B cell (primary cell): Measurements from ENCODE around the gene TPH1. TPM values are rescaled to one million over a fixed set of nuclear protein-coding genes. Genes with fewer than 3 reads are reported as not detected.

Experiments used
- ATAC-seq: fragments of 200-7000 bp; cut with Tn5 transposase; one replicate; pipeline ENCODE4 v1.10.0; 2021; ENCODE audit warnings: low read depth, mild to moderate bottlenecking, moderate number of reproducible peaks, moderate library complexity
- CTCF ChIA-PET: fragments of 350-600 bp; sonication (Branson Sonifier 250); formaldehyde crosslinking; loops from one replicate; lab custom pipeline; 2021; ENCODE audit warnings: antibody characterized with exemption, inconsistent platforms; lab: Charles Lee
- POLR2A ChIA-PET: fragments of 350-600 bp; sonication (Branson Sonifier 250); formaldehyde crosslinking; loops from one replicate; lab custom pipeline; 2021; ENCODE audit warnings: antibody characterized with exemption; lab: Charles Lee
- DNase-seq: peaks from one replicate; pipeline ENCODE4 v3.0.0; 2013
- H2AFZ ChIP-seq: 2 replicates; pipeline ENCODE4 v1.6.1; 2012; ENCODE audit warnings: mild to moderate bottlenecking, low read depth, low read length; ENCODE audit not compliant: insufficient read depth, poor library complexity, severe bottlenecking
- H3K27ac ChIP-seq, 2 donors: 1 replicate in 1 of 2; 2 replicates in 1 of 2; pipeline ENCODE4 v1.5.1; 2012 to 2013; ENCODE audit warnings: low read length in 2 of 2, mild to moderate bottlenecking in 2 of 2, moderate library complexity in 1 of 2
- H3K27me3 ChIP-seq, 4 experiments: fragments of 200-600 bp in 1 of 4; sonication (generic) in 1 of 4; replicated peaks in 1 of 4; 1 replicate in 2 of 4; 2 replicates in 2 of 4; pipeline versions ENCODE4 v1.6.1 to v1.7.0; 2013 to 2016; ENCODE audit warnings: low read length in 3 of 4, mild to moderate bottlenecking in 2 of 4, mixed read lengths in 1 of 4, moderate library complexity in 1 of 4; ENCODE audit not compliant: insufficient read depth in 4 of 4, control insufficient read depth in 3 of 4; ENCODE audit errors: control extremely low read depth in 1 of 4
- H3K36me3 ChIP-seq, 2 experiments: replicated peaks in 1 of 2; 1 replicate in 1 of 2; 2 replicates in 1 of 2; pipeline versions ENCODE4 v1.6.1 to v1.7.1; 2013; ENCODE audit warnings: low read length in 1 of 2; ENCODE audit not compliant: insufficient read depth in 2 of 2, control insufficient read depth in 1 of 2; ENCODE audit errors: control extremely low read depth in 1 of 2, extremely low read depth in 1 of 2
- H3K4me1 ChIP-seq, 2 donors: fragments of 200-600 bp in 1 of 2; sonication (generic) in 1 of 2; 1 replicate in 1 of 2; 2 replicates in 1 of 2; pipeline versions ENCODE4 v1.5.1 to v1.6.1; 2013 to 2017; ENCODE audit warnings: low read length in 2 of 2; ENCODE audit not compliant: control insufficient read depth in 2 of 2, insufficient read depth in 2 of 2
- H3K4me2 ChIP-seq: replicated peaks from 2 replicates; pipeline ENCODE3; 2012; ENCODE audit warnings: mild to moderate bottlenecking, low read depth, low read length; ENCODE audit not compliant: poor library complexity, severe bottlenecking
- H3K4me3 ChIP-seq, 5 experiments: fragments of 200-600 bp in 1 of 5; sonication (generic) in 1 of 5; 1 replicate in 3 of 5; 2 replicates in 2 of 5; pipeline versions ENCODE4 v1.5.1 to v1.7.0; 2011 to 2016; ENCODE audit warnings: low read length in 4 of 5, mild to moderate bottlenecking in 4 of 5, low read depth in 2 of 5, control low read depth in 1 of 5, moderate library complexity in 1 of 5; ENCODE audit not compliant: insufficient read depth in 1 of 5; ENCODE audit errors: control extremely low read depth in 1 of 5, extremely low read depth in 1 of 5
- H3K79me2 ChIP-seq: fragments of 200-600 bp; sonication (generic); one replicate; pipeline ENCODE4 v1.6.0; 2016; ENCODE audit warnings: low read length; ENCODE audit not compliant: control insufficient read depth, insufficient read depth
- H3K9ac ChIP-seq: fragments of 200-600 bp; sonication (generic); 2 replicates; pipeline ENCODE4 v1.6.1; 2017; ENCODE audit warnings: mild to moderate bottlenecking, low read length, moderate library complexity
- H3K9me3 ChIP-seq, 3 donors: one replicate each; pipeline versions ENCODE4 v1.6.1 to v1.7.1; 2013; ENCODE audit warnings: low read length in 2 of 3; ENCODE audit not compliant: control insufficient read depth in 2 of 3, insufficient read depth in 1 of 3; ENCODE audit errors: control extremely low read depth in 1 of 3
- H4K20me1 ChIP-seq: 2 replicates; pipeline ENCODE4 v1.6.0; 2012; ENCODE audit warnings: mild to moderate bottlenecking, low read length; ENCODE audit not compliant: insufficient read depth, control insufficient read depth, poor library complexity, severe bottlenecking
- H3K27ac Mint-ChIP-seq: one replicate; pipeline ENCODE4 v1.8.0; 2021; ENCODE audit warnings: mixed read lengths
- H3K27me3 Mint-ChIP-seq: one replicate; pipeline ENCODE4 v1.8.0; 2021; ENCODE audit warnings: mixed read lengths
- H3K4me1 Mint-ChIP-seq: one replicate; pipeline ENCODE4 v1.8.0; 2021; ENCODE audit warnings: mixed read lengths
- H3K4me3 Mint-ChIP-seq: one replicate; pipeline ENCODE4 v1.8.0; 2021; ENCODE audit warnings: mixed read lengths
- H3K9me3 Mint-ChIP-seq: one replicate; pipeline ENCODE4 v1.8.0; 2022; ENCODE audit warnings: mixed read lengths; ENCODE audit not compliant: insufficient read depth
- EZH2 ChIP-seq: IDR thresholded peaks from 2 replicates; pipeline ENCODE4 v1.6.1; 2012; ENCODE audit warnings: borderline replicate concordance, low read depth, mild to moderate bottlenecking, moderate library complexity, low read length; ENCODE audit not compliant: insufficient read depth, poor library complexity, severe bottlenecking
- WGBS: methylation state at CpG from one replicate; pipeline ENCODE4 v1.1.5; 2013; ENCODE audit warnings: missing lambda C conversion rate; ENCODE audit not compliant: insufficient coverage; 5-methylcytosine and 5-hydroxymethylcytosine counted together
- intact Hi-C: fragments of 100-400 bp; cut with micrococcal nuclease; formaldehyde crosslinking; loops from one replicate; pipeline ENCODE4 v1.10.0; 2022
- polyA plus RNA-seq: library from polyadenylated mRNA; depleted of rRNA; stranded (reverse); fragments of >200 nt; gene quantifications from 2 replicates; pipeline ENCODE4 v1.2.3, GENCODE V29; 2012
- total RNA-seq, 2 donors: library from RNA; stranded (reverse); fragments of 120-200 nt in 1 of 2; gene quantifications; 1 replicate in 1 of 2; 2 replicates in 1 of 2; pipeline versions ENCODE4 v1.2.3 to v1.2.4, GENCODE V29; 2013 to 2022
- TF ChIP-seq, protein P1 (sequence below): fragments of 200-600 bp; IDR thresholded peaks from one replicate; pipeline ENCODE4 v1.8.0; 2022; ENCODE audit warnings: antibody characterized with exemption, mild to moderate bottlenecking

TPH1 gene
- total and polyA plus RNA-seq, 2 donors (not counting 1 experiment from before 2014, with no cell fraction given): 0.51 to 2.8 TPM

DNA sequence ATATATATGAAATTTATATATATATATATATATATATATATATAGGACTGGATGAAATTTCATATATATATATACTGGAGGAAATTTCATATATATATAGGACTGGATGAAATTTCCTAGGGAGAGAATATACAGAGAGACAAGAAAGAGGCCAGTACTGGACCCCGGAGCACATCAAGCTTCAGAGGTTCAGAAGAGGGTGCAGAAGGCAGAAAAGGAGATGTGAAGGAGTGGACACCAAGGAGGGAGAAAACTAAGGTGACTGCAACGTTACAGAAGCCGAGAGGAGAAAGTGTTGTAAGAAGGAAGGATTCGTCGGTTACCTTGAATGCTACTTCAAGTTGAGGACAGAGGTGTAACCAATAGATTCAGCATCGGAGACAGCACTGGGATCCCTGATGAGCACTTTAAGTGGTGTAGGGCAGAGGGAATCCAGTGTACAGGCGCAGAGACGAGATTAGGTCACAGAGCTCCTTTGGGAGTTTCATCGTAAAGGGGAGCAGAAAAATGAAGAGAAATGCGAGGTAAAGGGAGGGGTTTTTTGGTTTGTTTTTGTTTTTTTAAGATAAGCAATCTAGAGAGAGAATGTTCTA is 8.5 kb upstream of the TPH1 start:
- ATAC-seq: no peak
- Histone ChIP-seq H4K20me1 (no peaks in the 10 kb centered on the region), H3K4me3 (no peak overlapping the region), H2AFZ (no peak overlapping the region), H3K79me2 (no peaks in the 10 kb centered on the region), H3K4me2 (no peak overlapping the region), H3K27ac (no peak overlapping the region), H3K9ac (no peak overlapping the region), H3K36me3 (no peaks in the 10 kb centered on the region), H3K4me1 (no peaks in the 10 kb centered on the region), H3K9me3 (no peaks in the 10 kb centered on the region), H3K27me3 (no peaks in the 10 kb centered on the region)
- 97% methylated on average over 10 of the region's 10 CpGs for WGBS
- ChIA-PET POLR2A (no interaction called here), CTCF (no interaction called here)
- TF ChIP-seq, protein P1, sequence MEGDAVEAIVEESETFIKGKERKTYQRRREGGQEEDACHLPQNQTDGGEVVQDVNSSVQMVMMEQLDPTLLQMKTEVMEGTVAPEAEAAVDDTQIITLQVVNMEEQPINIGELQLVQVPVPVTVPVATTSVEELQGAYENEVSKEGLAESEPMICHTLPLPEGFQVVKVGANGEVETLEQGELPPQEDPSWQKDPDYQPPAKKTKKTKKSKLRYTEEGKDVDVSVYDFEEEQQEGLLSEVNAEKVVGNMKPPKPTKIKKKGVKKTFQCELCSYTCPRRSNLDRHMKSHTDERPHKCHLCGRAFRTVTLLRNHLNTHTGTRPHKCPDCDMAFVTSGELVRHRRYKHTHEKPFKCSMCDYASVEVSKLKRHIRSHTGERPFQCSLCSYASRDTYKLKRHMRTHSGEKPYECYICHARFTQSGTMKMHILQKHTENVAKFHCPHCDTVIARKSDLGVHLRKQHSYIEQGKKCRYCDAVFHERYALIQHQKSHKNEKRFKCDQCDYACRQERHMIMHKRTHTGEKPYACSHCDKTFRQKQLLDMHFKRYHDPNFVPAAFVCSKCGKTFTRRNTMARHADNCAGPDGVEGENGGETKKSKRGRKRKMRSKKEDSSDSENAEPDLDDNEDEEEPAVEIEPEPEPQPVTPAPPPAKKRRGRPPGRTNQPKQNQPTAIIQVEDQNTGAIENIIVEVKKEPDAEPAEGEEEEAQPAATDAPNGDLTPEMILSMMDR: no peak
- no peak for TF ChIP-seq EZH2
- no peaks in the 10 kb centered on the region for H3K27me3 Mint-ChIP-seq
- no peak overlapping the region for H3K27ac Mint-ChIP-seq
- H3K4me3 Mint-ChIP-seq: no peak overlapping the region
- DNase-seq: no peak
- H3K9me3 Mint-ChIP-seq: no peaks in the 10 kb centered on the region
- H3K4me1 Mint-ChIP-seq: no peaks in the 10 kb centered on the region
- intact Hi-C loops: no loop called here

DNA sequence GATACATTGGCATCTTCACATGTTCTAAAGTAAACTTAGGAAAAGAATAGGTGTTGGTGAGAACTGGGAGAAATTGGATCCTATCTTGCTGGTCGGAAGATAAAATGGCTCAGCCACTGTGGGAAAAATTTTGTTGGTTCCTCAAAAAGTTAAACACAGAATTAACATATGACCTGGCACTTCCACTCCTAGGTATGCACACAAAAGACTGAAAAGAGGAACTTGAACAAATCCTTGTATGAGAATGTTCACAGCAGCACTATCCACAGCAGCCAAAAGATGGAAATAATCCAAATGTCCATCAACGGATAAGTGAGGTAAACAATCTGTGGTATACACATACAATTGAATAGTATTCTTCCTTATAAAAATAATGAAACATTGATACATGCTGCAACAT is 4.8 kb upstream of the TPH1 start:
- no peaks in the 10 kb centered on the region for H3K4me1 Mint-ChIP-seq
- Histone ChIP-seq H3K4me2 (no peak overlapping the region), H3K4me3 (no peak overlapping the region), H3K79me2 (no peaks in the 10 kb centered on the region), H3K27ac (no peak overlapping the region), H3K9ac (no peak overlapping the region), H4K20me1 (no peaks in the 10 kb centered on the region), H3K9me3 (peaks cover 0 to 1% (median 0%) of the 10 kb centered on the region in 3 donors), H3K36me3 (no peaks in the 10 kb centered on the region), H2AFZ (no peak overlapping the region), H3K27me3 (peaks cover 0 to 7% (median 3%) of the 10 kb centered on the region in 4 experiments), H3K4me1 (no peaks in the 10 kb centered on the region)
- ChIA-PET POLR2A (no interaction called here), CTCF (no interaction called here)
- H3K4me3 Mint-ChIP-seq: no peak overlapping the region
- no peak for DNase-seq
- WGBS: no CpG with 5 or more reads among the region's 2 CpGs
- H3K27ac Mint-ChIP-seq: no peak overlapping the region
- no peaks in the 10 kb centered on the region for H3K9me3 Mint-ChIP-seq
- no peak for TF ChIP-seq EZH2
- TF ChIP-seq, protein P1: no peak
- intact Hi-C loops: no loop called here
- peaks cover 8% of the 10 kb centered on the region for H3K27me3 Mint-ChIP-seq
- ATAC-seq: no peak
